ENCODE data around the gene FBXL19. TPM values are rescaled to one million over a fixed set of nuclear protein-coding genes. Genes with fewer than 3 reads are reported as not detected.

The FBXL19 gene
- total and polyA plus RNA-seq, 2 of the 13 experiments (the other 11 are each of a cell fraction or from before 2014, with no cell fraction given), result 6.0 to 13.7 TPM

DNA sequence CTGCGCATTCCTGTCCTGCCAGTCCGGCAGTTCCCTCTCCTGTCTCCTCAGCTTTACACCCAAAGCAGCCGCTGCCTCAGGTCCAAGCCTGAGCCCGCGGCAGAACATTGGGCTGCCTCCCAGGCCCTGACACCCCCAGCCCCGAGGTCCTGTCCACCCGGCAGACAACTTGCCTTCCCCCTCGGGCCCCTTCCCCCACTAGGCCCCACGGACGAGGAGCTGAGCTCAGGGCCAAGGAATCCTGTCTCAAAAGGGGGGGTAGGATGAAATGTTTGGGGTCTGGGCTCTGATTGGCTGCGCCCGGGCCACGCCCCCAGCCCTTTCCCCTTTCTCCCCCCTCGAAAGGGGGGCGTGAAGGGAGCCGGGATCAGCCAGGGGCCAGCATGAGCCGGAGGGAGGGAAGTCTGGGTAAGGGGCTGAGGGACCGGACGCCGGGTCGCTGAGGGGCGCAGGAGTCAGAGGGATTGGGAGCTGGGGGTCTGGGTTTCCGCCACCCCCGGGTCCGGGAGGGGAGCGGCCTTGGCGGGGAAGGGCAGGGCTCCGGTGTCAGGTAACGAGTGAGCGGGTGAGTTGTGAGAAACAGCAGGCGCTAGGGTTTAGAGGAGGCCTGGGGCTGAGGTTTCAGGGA is 27.0 kb upstream of the FBXL19 start, which contains the start of gene CTF1 (continued):
- TF ChIP-seq ZNF414 (CRISPR knock-in tag; IDR thresholded peaks at IDR 0.05), result peak; percentile 91
- peak; percentile 92 for TF ChIP-seq ZNF547 (CRISPR knock-in tag; IDR thresholded peaks at IDR 0.05)
- TF ChIP-seq ZNF552 (CRISPR knock-in tag; IDR thresholded peaks at IDR 0.05; ENCODE audit: borderline replicate concordance), result no peak
- TF ChIP-seq ZBTB3 (CRISPR knock-in tag; IDR thresholded peaks at IDR 0.05; ENCODE audit: borderline replicate concordance, low read depth), result no peak
- peak; percentile 65; the same call in 1 of the 2 replicates for TF ChIP-seq SAFB2 (CRISPR knock-in tag; IDR thresholded peaks at IDR 0.05; ENCODE audit: borderline replicate concordance, low read depth)
- TF ChIP-seq, protein P1, sequence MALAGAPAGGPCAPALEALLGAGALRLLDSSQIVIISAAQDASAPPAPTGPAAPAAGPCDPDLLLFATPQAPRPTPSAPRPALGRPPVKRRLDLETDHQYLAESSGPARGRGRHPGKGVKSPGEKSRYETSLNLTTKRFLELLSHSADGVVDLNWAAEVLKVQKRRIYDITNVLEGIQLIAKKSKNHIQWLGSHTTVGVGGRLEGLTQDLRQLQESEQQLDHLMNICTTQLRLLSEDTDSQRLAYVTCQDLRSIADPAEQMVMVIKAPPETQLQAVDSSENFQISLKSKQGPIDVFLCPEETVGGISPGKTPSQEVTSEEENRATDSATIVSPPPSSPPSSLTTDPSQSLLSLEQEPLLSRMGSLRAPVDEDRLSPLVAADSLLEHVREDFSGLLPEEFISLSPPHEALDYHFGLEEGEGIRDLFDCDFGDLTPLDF (CRISPR knock-in tag; IDR thresholded peaks at IDR 0.05), result no peak
- TF ChIP-seq, protein P2, sequence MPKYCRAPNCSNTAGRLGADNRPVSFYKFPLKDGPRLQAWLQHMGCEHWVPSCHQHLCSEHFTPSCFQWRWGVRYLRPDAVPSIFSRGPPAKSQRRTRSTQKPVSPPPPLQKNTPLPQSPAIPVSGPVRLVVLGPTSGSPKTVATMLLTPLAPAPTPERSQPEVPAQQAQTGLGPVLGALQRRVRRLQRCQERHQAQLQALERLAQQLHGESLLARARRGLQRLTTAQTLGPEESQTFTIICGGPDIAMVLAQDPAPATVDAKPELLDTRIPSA (CRISPR knock-in tag; IDR thresholded peaks at IDR 0.05; ENCODE audit: borderline replicate concordance), result no peak
- TF ChIP-seq ZNF577 (CRISPR knock-in tag; IDR thresholded peaks at IDR 0.05; ENCODE audit: borderline replicate concordance, low read depth), result no peak
- TF ChIP-seq, protein P3, sequence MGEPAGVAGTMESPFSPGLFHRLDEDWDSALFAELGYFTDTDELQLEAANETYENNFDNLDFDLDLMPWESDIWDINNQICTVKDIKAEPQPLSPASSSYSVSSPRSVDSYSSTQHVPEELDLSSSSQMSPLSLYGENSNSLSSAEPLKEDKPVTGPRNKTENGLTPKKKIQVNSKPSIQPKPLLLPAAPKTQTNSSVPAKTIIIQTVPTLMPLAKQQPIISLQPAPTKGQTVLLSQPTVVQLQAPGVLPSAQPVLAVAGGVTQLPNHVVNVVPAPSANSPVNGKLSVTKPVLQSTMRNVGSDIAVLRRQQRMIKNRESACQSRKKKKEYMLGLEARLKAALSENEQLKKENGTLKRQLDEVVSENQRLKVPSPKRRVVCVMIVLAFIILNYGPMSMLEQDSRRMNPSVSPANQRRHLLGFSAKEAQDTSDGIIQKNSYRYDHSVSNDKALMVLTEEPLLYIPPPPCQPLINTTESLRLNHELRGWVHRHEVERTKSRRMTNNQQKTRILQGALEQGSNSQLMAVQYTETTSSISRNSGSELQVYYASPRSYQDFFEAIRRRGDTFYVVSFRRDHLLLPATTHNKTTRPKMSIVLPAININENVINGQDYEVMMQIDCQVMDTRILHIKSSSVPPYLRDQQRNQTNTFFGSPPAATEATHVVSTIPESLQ (CRISPR knock-in tag; conservative IDR thresholded peaks at IDR 0.05), result no peak
- no peak for TF ChIP-seq MIXL1 (CRISPR knock-in tag; IDR thresholded peaks at IDR 0.05)
- TF ChIP-seq PBX2 (CRISPR knock-in tag; IDR thresholded peaks at IDR 0.05), result no peak
- TF ChIP-seq KMT2A (CRISPR knock-in tag; IDR thresholded peaks at IDR 0.05), result no peak
- TF ChIP-seq HNRNPH1 (optimal IDR thresholded peaks at IDR 0.05; ENCODE audit: low read depth, low read length), result no peak
- TF ChIP-seq, protein P4, sequence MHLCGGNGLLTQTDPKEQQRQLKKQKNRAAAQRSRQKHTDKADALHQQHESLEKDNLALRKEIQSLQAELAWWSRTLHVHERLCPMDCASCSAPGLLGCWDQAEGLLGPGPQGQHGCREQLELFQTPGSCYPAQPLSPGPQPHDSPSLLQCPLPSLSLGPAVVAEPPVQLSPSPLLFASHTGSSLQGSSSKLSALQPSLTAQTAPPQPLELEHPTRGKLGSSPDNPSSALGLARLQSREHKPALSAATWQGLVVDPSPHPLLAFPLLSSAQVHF (CRISPR knock-in tag; IDR thresholded peaks at IDR 0.05), result no peak
- no peak for TF ChIP-seq ATM (IDR thresholded peaks at IDR 0.05; ENCODE audit: borderline replicate concordance)
- TF ChIP-seq SNAPC2 (CRISPR knock-in tag; IDR thresholded peaks at IDR 0.05), result peak; percentile 38; the same call in 1 of the 2 replicates
- no peak for TF ChIP-seq RAD51 (IDR thresholded peaks at IDR 0.05; ENCODE audit: borderline replicate concordance)
- TF ChIP-seq ZHX1 (CRISPR knock-in tag; IDR thresholded peaks at IDR 0.05; ENCODE audit: low read depth), result no peak
- TF ChIP-seq ZFX (CRISPR knock-in tag; IDR thresholded peaks at IDR 0.05; ENCODE audit: low read depth), result peak; percentile 70
- no peak for TF ChIP-seq ZNF782 (CRISPR knock-in tag; IDR thresholded peaks at IDR 0.05; ENCODE audit: borderline replicate concordance)
- no peak; the same call in 1 of the 2 replicates for TF ChIP-seq RARA (CRISPR knock-in tag; IDR thresholded peaks at IDR 0.05)

Data from HepG2 (cell line).